PC-3 (cell line): Measurements from ENCODE around the gene TGFBR3L. TPM values are rescaled to one million over a fixed set of nuclear protein-coding genes. Genes with fewer than 3 reads are reported as not detected.

Experiments used
- ATAC-seq: fragments of 200-7000 bp; cut with Tn5 transposase; 2 replicates; pipeline ENCODE4 v1.9.1; 2020; ENCODE audit warnings: mild to moderate bottlenecking, moderate library complexity
- BruUV-seq: library from RNA; stranded (reverse); fragments of 400-500 nt; replicated peaks from 2 replicates; lab custom pipeline; 2021; lab: Mats Ljungman, UMichigan
- CTCF ChIA-PET: fragments of 300-600 bp; sonication (Branson Sonifier 250); formaldehyde crosslinking; loops from one replicate; lab custom pipeline; 2022; ENCODE audit warnings: antibody characterized with exemption; lab: Charles Lee
- POLR2A ChIA-PET: fragments of 300-600 bp; sonication (Branson Sonifier 250); formaldehyde crosslinking; loops from one replicate; lab custom pipeline; 2022; ENCODE audit warnings: antibody characterized with exemption; ENCODE audit not compliant: unreplicated experiment; lab: Charles Lee
- DNase-seq: peaks from one replicate; pipeline ENCODE4 v3.0.0-alpha.2; 2015
- H2AFZ ChIP-seq: fragments of 300-600 bp; sonication (generic); 2 replicates; pipeline ENCODE4 v1.6.0; 2016; ENCODE audit warnings: antibody characterized with exemption, low read length
- H3F3A ChIP-seq: fragments of 300-600 bp; sonication (generic); one replicate; pipeline ENCODE4 v1.6.0; 2017; ENCODE audit warnings: antibody characterized with exemption, low read length, control low read depth, mild to moderate bottlenecking; ENCODE audit not compliant: unreplicated experiment
- H3K27ac ChIP-seq: fragments of 300-600 bp; sonication (generic); 2 replicates; pipeline ENCODE4 v1.5.1; 2016; ENCODE audit warnings: mild to moderate bottlenecking, low read length
- H3K27me3 ChIP-seq: fragments of 300-600 bp; sonication (generic); 2 replicates; pipeline ENCODE4 v1.6.1; 2016; ENCODE audit warnings: low read length, mixed read lengths
- H3K36me3 ChIP-seq: fragments of 300-600 bp; sonication (generic); 2 replicates; pipeline ENCODE4 v1.6.1; 2016; ENCODE audit warnings: low read depth, mixed run types, low read length, mixed read lengths
- H3K4me1 ChIP-seq: fragments of 300-600 bp; sonication (generic); 2 replicates; pipeline ENCODE4 v1.5.1; 2016; ENCODE audit warnings: low read length; ENCODE audit not compliant: insufficient read depth
- H3K4me2 ChIP-seq: fragments of 300-600 bp; sonication (generic); 2 replicates; pipeline ENCODE4 v1.6.0; 2016; ENCODE audit warnings: low read length
- H3K4me3 ChIP-seq: fragments of 300-600 bp; sonication (generic); 2 replicates; pipeline ENCODE4 v1.5.1; 2016; ENCODE audit warnings: mild to moderate bottlenecking, low read length, mixed read lengths
- H3K79me2 ChIP-seq: fragments of 300-600 bp; sonication (generic); 2 replicates; pipeline ENCODE4 v1.6.1; 2017; ENCODE audit warnings: low read length, mixed read lengths
- H3K9ac ChIP-seq: fragments of 300-600 bp; sonication (generic); 2 replicates; pipeline ENCODE4 v1.6.0; 2016; ENCODE audit warnings: mild to moderate bottlenecking, low read length
- H3K9me2 ChIP-seq: fragments of 300-600 bp; sonication (generic); replicated peaks from 2 replicates; pipeline ENCODE4 v1.6.1; 2016; ENCODE audit warnings: mixed run types, low read length, mixed read lengths
- H3K9me3 ChIP-seq: fragments of 300-600 bp; sonication (generic); 2 replicates; pipeline ENCODE4 v1.6.1; 2016; ENCODE audit warnings: low read length, mixed read lengths
- H4K20me1 ChIP-seq: fragments of 300-600 bp; sonication (generic); 2 replicates; pipeline ENCODE4 v1.6.1; 2016; ENCODE audit warnings: low read length, mixed read lengths
- EZH2 ChIP-seq: fragments of 300-600 bp; sonication (generic); IDR thresholded peaks from one replicate; pipeline ENCODE4 v1.6.1; 2017; ENCODE audit warnings: antibody characterized with exemption, mild to moderate bottlenecking, low read length; ENCODE audit not compliant: unreplicated experiment
- EZH2phosphoT487 ChIP-seq: fragments of 300-600 bp; sonication (generic); IDR thresholded peaks from 2 replicates; pipeline ENCODE4 v1.6.1; 2018; ENCODE audit warnings: mild to moderate bottlenecking, antibody characterized with exemption, low read length, borderline replicate concordance
- intact Hi-C: fragments of 100-400 bp; cut with micrococcal nuclease; formaldehyde crosslinking; loops from 2 replicates; pipeline ENCODE4 v1.9.0; 2023
- total RNA-seq: library from RNA; depleted of rRNA; stranded (reverse); fragments of >200 nt; gene quantifications from 2 replicates; pipeline ENCODE4 v1.2.3, GENCODE V29; 2014
- TF ChIP-seq, protein P1 (sequence below): fragments of 300-600 bp; sonication (generic); conservative IDR thresholded peaks from 2 replicates; pipeline ENCODE4 v1.5.1; 2017; ENCODE audit warnings: antibody characterized with exemption, low read depth, mild to moderate bottlenecking, low read length

TGFBR3L gene
- total RNA-seq, 1 experiment from 2014 or later, result 10.5 TPM

GRCh38 chr19:7931221-7932061 is 16.8 kb downstream of the TGFBR3L start:
- Histone ChIP-seq H3K27me3 (no peaks in the 10 kb centered on the region), H3K79me2 (no peaks in the 10 kb centered on the region), H3K9ac (no peak overlapping the region), H3K36me3 (peaks cover 55% of the 10 kb centered on the region), H3K4me3 (no peak overlapping the region), H3K9me2 (no peaks in the 10 kb centered on the region), H4K20me1 (0 out of 2 replicates have a peak, but pooled peaks cover 5% of the 10 kb centered on the region), H3K9me3 (no peaks in the 10 kb centered on the region), H3K4me1 (peaks cover 35% of the 10 kb centered on the region), H3K4me2 (no peak overlapping the region), H3K27ac (no peak overlapping the region), H3F3A (no peaks in the 10 kb centered on the region), H2AFZ (no peak overlapping the region)
- BruUV-seq, result no TSS peak
- DNase-seq (no peak), ATAC-seq (no peak)
- intact Hi-C loops, result no loop called here
- ChIA-PET POLR2A (no interaction called here), CTCF (no interaction called here)
- TF ChIP-seq, protein P1, sequence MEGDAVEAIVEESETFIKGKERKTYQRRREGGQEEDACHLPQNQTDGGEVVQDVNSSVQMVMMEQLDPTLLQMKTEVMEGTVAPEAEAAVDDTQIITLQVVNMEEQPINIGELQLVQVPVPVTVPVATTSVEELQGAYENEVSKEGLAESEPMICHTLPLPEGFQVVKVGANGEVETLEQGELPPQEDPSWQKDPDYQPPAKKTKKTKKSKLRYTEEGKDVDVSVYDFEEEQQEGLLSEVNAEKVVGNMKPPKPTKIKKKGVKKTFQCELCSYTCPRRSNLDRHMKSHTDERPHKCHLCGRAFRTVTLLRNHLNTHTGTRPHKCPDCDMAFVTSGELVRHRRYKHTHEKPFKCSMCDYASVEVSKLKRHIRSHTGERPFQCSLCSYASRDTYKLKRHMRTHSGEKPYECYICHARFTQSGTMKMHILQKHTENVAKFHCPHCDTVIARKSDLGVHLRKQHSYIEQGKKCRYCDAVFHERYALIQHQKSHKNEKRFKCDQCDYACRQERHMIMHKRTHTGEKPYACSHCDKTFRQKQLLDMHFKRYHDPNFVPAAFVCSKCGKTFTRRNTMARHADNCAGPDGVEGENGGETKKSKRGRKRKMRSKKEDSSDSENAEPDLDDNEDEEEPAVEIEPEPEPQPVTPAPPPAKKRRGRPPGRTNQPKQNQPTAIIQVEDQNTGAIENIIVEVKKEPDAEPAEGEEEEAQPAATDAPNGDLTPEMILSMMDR, result no peak
- TF ChIP-seq EZH2 (no peak), EZH2phosphoT487 (no peak)

DNA sequence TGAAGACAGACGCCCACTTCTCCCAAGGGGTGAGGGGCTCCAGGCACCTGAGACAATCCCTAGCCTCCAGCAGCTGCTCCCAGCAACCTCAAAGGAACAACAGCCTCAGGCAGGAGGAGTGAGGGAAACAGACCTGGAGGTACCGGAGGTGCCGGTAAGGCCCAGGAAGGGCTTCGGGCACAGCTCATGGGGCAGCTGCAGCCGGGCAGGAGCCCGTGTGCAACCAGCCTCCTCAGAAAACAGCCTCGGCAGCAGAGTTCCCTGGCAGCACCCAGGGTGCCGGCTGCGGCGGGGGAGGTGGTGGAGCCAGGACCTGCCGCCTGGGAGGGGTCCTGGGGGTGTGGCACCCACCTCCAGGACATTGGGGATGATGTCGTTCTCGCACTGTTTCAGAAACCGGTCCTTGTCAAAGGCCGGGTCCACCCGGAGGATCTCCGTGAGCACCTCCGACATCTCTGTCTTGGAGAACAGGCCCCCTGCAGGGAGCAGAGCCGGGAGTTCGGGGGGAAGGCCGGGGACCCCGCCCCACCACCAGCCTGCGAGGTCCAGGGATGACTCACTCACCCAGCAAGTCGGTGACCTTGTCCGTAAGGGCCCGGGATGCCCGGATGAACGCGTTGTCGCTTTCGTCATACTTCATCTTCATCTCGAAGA is 17.8 kb downstream of the TGFBR3L start:
- Histone ChIP-seq H3F3A (no peaks in the 10 kb centered on the region), H3K9me3 (no peaks in the 10 kb centered on the region), H3K27ac (no peak overlapping the region), H4K20me1 (0 out of 2 replicates have a peak, but pooled peaks cover 5% of the 10 kb centered on the region), H2AFZ (no peak overlapping the region), H3K9ac (no peak overlapping the region), H3K4me1 (peaks cover 32% of the 10 kb centered on the region), H3K36me3 (peaks cover 62% of the 10 kb centered on the region), H3K27me3 (no peaks in the 10 kb centered on the region), H3K9me2 (no peaks in the 10 kb centered on the region), H3K4me2 (no peak overlapping the region), H3K79me2 (no peaks in the 10 kb centered on the region), H3K4me3 (no peak overlapping the region)
- ChIA-PET CTCF (no interaction called here), POLR2A (no interaction called here)
- intact Hi-C loops, result no loop called here
- ATAC-seq, result no peak
- TF ChIP-seq, protein P1, result no peak
- TF ChIP-seq EZH2, result no peak
- no peak for TF ChIP-seq EZH2phosphoT487
- no TSS peak for BruUV-seq
- no peak for DNase-seq
